HepG2 (cell line): ENCODE measurements around the gene ZNF764. TPM values are rescaled to one million over a fixed set of nuclear protein-coding genes. Genes with fewer than 3 reads are reported as not detected.

Experiments
- BHLHE40 ChIP-seq: IDR thresholded peaks from 2 replicates; pipeline ENCODE4 v1.6.1; 2011; ENCODE audit warnings: low read length, improper control_type of control experiment
- EP300 ChIP-seq, 3 experiments: sonication (generic) in 1 of 3; formaldehyde crosslinking in 1 of 3; IDR thresholded peaks; 2 replicates each; pipeline versions ENCODE4 v1.5.1 to v1.6.1; 2011 to 2020; ENCODE audit warnings: low read depth in 2 of 3, low read length in 2 of 3, borderline replicate concordance in 1 of 3, improper control_type of control experiment in 1 of 3, mild to moderate bottlenecking in 1 of 3, missing genetic modification reagents in 1 of 3, moderate library complexity in 1 of 3
- FLYWCH1 ChIP-seq: sonication (generic); formaldehyde crosslinking; IDR thresholded peaks from 2 replicates; pipeline ENCODE4 v1.8.1; 2023; ENCODE audit warnings: mild to moderate bottlenecking, missing genetic modification reagents
- ISX ChIP-seq: sonication (generic); formaldehyde crosslinking; conservative IDR thresholded peaks from 2 replicates; pipeline ENCODE4 v1.5.0; 2020; ENCODE audit warnings: missing genetic modification reagents
- NCOA2 ChIP-seq: sonication (generic); formaldehyde crosslinking; IDR thresholded peaks from 2 replicates; pipeline ENCODE4 v1.8.0; 2022; ENCODE audit warnings: inconsistent platforms
- NCOA5 ChIP-seq: sonication (generic); formaldehyde crosslinking; IDR thresholded peaks from 2 replicates; pipeline ENCODE4 v1.4.0; 2020; ENCODE audit warnings: missing genetic modification reagents
- NCOR1 ChIP-seq: fragments of 200-600 bp; sonication (generic); IDR thresholded peaks from 2 replicates; pipeline ENCODE4 v1.7.0; 2017; ENCODE audit warnings: antibody characterized with exemption, low read length, borderline replicate concordance
- SETDB1 ChIP-seq: sonication (generic); formaldehyde crosslinking; IDR thresholded peaks from 2 replicates; pipeline ENCODE4 v1.5.1; 2020; ENCODE audit warnings: missing genetic modification reagents, mild to moderate bottlenecking, borderline replicate concordance
- SNAI1 ChIP-seq: sonication (generic); formaldehyde crosslinking; IDR thresholded peaks from 2 replicates; pipeline ENCODE4 v1.5.0; 2020; ENCODE audit warnings: mild to moderate bottlenecking, missing genetic modification reagents, borderline replicate concordance
- SRF ChIP-seq: IDR thresholded peaks from 2 replicates; pipeline ENCODE4 v1.6.1; 2011; ENCODE audit warnings: mild to moderate bottlenecking, low read depth, low read length, moderate library complexity
- SRY ChIP-seq: sonication (generic); formaldehyde crosslinking; IDR thresholded peaks from 2 replicates; pipeline ENCODE4 v1.8.0; 2022; ENCODE audit warnings: mild to moderate bottlenecking, missing genetic modification reagents
- ZFP36L1 ChIP-seq: sonication (generic); formaldehyde crosslinking; IDR thresholded peaks from 2 replicates; pipeline ENCODE4 v1.8.0; 2022; ENCODE audit warnings: mild to moderate bottlenecking, missing genetic modification reagents, moderate library complexity
- ZKSCAN8 ChIP-seq: IDR thresholded peaks from 2 replicates; pipeline ENCODE4 v1.6.1; 2016; ENCODE audit warnings: borderline replicate concordance, missing genetic modification reagents, missing compliant biosample characterization
- ZNF616 ChIP-seq: sonication (generic); formaldehyde crosslinking; IDR thresholded peaks from 2 replicates; pipeline ENCODE4 v1.5.0; 2020; ENCODE audit warnings: low read depth, mild to moderate bottlenecking, missing genetic modification reagents
- ZNF674 ChIP-seq: sonication (generic); formaldehyde crosslinking; IDR thresholded peaks from 2 replicates; pipeline ENCODE4 v1.5.0; 2020; ENCODE audit warnings: low read depth, mild to moderate bottlenecking, missing genetic modification reagents
- ZNF709 ChIP-seq: sonication (generic); formaldehyde crosslinking; IDR thresholded peaks from 2 replicates; pipeline ENCODE4 v1.5.0; 2020; ENCODE audit warnings: mild to moderate bottlenecking, missing genetic modification reagents
- polyA plus RNA-seq, 8 experiments: library from polyadenylated mRNA; depleted of rRNA in 3 of 8; stranded (reverse) in 7 of 8; unstranded in 1 of 8; fragments of >200 nt; fragmentation: Illumina TruSeq in 4 of 8; extraction: Trizol in 4 of 8; gene quantifications; 2 replicates each; pipeline versions ENCODE4 v1.2.1 to v1.2.3, GENCODE V29; 2011 to 2016; ENCODE audit warnings: low read depth in 4 of 8, missing spikeins in 1 of 8, mixed read lengths in 1 of 8; ENCODE audit not compliant: insufficient read depth in 1 of 8
- total RNA-seq, 5 experiments: library from RNA; depleted of rRNA; stranded (reverse); fragments of >200 nt; fragmentation: Illumina TruSeq; extraction: Trizol; gene quantifications; 2 replicates each; pipeline ENCODE4 v1.2.3, GENCODE V29; 2016; ENCODE audit warnings: low read depth in 1 of 5
- TF ChIP-seq, protein P1 (sequence below): sonication (generic); formaldehyde crosslinking; IDR thresholded peaks from 2 replicates; pipeline ENCODE4 v1.8.0; 2023; ENCODE audit warnings: mild to moderate bottlenecking, missing genetic modification reagents
- TF ChIP-seq, protein P2 (sequence below): sonication (generic); formaldehyde crosslinking; IDR thresholded peaks from 2 replicates; pipeline ENCODE4 v1.4.0; 2020; ENCODE audit warnings: missing genetic modification reagents
- TF ChIP-seq, protein P3 (sequence below): sonication (generic); formaldehyde crosslinking; IDR thresholded peaks from 2 replicates; pipeline ENCODE4 v1.4.0; 2020; ENCODE audit warnings: missing genetic modification reagents
- TF ChIP-seq, protein P4 (sequence below): sonication (generic); formaldehyde crosslinking; IDR thresholded peaks from 2 replicates; pipeline ENCODE4 v1.4.0; 2020; ENCODE audit warnings: mild to moderate bottlenecking, low read depth, missing genetic modification reagents
- TF ChIP-seq, protein P5 (sequence below): IDR thresholded peaks from 2 replicates; pipeline ENCODE4 v1.6.1; 2016

Gene ZNF764
- total and polyA plus RNA-seq, 2 of the 13 experiments (the other 11 are each of a cell fraction or from before 2014, with no cell fraction given) = 4.1 to 9.1 TPM

DNA sequence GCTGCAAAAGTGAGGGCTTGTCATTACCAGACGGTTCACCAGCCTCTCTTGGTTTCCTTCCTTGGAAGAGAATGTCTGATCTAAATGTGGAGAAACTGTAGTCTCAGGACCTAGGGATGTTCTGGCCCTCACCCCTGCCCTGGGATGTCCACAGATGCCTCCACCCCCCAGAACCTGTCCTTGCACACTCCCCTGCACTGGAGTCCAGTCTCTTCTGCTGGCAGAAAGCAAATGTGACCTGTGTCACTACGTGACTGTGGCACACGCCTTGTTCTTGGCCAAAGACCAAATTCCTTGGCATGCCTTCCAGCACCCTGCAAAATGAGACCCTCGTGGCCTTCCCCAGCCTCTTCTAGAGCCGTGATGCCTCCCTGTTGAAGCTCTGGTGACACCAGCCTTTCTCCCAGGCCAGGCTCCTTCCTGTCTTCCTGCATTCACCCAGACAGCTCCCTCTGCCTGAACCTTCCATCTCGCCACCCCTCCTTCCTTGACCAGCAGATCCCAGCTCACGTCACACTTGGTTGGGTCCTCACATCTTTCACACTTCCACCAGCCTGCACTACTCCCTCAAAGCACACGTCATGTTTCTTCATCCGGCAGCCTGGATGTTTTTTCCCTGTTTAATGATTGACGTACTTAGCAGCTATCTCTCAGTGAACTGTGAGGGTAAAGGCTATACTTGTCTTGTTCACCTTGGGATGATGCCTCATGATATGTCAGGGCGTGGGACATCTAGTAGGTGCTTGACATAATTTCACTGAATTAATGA is 36.1 kb downstream of the ZNF764 start (continued):
- TF ChIP-seq FLYWCH1 (CRISPR knock-in tag) (no peak), SRY (CRISPR knock-in tag) (peak; percentile 79), ZKSCAN8 (CRISPR knock-in tag) (no peak), ZNF709 (CRISPR knock-in tag) (no peak; the same call in 1 of the 2 replicates), BHLHE40 (no peak), NCOA2 (CRISPR knock-in tag) (no peak), EP300 (IDR thresholded peaks at IDR 0.05; ENCODE audit: low read depth in 2 of 2, low read length in 2 of 2) (no peak), EP300 (CRISPR knock-in tag; IDR thresholded peaks at IDR 0.05; ENCODE audit: borderline replicate concordance) (no peak), ZNF616 (CRISPR knock-in tag) (no peak; the same call in 1 of the 2 replicates), ZNF674 (CRISPR knock-in tag) (no peak), SNAI1 (no peak; the same call in 1 of the 2 replicates), ZFP36L1 (CRISPR knock-in tag) (no peak), ISX (CRISPR knock-in tag) (no peak), SETDB1 (no peak), SRF (no peak), NCOR1 (0 out of 2 replicates have a peak, but pooled peaks have one; percentile 18), NCOA5 (no peak)
- TF ChIP-seq, protein P1, sequence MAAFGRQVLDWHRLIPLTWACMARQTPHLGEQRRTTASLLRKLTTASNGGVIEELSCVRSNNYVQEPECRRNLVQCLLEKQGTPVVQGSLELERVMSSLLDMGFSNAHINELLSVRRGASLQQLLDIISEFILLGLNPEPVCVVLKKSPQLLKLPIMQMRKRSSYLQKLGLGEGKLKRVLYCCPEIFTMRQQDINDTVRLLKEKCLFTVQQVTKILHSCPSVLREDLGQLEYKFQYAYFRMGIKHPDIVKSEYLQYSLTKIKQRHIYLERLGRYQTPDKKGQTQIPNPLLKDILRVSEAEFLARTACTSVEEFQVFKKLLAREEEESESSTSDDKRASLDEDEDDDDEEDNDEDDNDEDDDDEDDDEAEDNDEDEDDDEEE (CRISPR knock-in tag) = no peak
- TF ChIP-seq, protein P2, sequence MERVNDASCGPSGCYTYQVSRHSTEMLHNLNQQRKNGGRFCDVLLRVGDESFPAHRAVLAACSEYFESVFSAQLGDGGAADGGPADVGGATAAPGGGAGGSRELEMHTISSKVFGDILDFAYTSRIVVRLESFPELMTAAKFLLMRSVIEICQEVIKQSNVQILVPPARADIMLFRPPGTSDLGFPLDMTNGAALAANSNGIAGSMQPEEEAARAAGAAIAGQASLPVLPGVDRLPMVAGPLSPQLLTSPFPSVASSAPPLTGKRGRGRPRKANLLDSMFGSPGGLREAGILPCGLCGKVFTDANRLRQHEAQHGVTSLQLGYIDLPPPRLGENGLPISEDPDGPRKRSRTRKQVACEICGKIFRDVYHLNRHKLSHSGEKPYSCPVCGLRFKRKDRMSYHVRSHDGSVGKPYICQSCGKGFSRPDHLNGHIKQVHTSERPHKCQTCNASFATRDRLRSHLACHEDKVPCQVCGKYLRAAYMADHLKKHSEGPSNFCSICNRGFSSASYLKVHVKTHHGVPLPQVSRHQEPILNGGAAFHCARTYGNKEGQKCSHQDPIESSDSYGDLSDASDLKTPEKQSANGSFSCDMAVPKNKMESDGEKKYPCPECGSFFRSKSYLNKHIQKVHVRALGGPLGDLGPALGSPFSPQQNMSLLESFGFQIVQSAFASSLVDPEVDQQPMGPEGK (CRISPR knock-in tag) = no peak
- TF ChIP-seq, protein P3, sequence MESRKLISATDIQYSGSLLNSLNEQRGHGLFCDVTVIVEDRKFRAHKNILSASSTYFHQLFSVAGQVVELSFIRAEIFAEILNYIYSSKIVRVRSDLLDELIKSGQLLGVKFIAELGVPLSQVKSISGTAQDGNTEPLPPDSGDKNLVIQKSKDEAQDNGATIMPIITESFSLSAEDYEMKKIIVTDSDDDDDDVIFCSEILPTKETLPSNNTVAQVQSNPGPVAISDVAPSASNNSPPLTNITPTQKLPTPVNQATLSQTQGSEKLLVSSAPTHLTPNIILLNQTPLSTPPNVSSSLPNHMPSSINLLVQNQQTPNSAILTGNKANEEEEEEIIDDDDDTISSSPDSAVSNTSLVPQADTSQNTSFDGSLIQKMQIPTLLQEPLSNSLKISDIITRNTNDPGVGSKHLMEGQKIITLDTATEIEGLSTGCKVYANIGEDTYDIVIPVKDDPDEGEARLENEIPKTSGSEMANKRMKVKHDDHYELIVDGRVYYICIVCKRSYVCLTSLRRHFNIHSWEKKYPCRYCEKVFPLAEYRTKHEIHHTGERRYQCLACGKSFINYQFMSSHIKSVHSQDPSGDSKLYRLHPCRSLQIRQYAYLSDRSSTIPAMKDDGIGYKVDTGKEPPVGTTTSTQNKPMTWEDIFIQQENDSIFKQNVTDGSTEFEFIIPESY = no peak
- TF ChIP-seq, protein P4, sequence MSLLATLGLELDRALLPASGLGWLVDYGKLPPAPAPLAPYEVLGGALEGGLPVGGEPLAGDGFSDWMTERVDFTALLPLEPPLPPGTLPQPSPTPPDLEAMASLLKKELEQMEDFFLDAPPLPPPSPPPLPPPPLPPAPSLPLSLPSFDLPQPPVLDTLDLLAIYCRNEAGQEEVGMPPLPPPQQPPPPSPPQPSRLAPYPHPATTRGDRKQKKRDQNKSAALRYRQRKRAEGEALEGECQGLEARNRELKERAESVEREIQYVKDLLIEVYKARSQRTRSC = 0 out of 2 replicates have a peak, but pooled peaks have one; percentile 61
- TF ChIP-seq, protein P5, sequence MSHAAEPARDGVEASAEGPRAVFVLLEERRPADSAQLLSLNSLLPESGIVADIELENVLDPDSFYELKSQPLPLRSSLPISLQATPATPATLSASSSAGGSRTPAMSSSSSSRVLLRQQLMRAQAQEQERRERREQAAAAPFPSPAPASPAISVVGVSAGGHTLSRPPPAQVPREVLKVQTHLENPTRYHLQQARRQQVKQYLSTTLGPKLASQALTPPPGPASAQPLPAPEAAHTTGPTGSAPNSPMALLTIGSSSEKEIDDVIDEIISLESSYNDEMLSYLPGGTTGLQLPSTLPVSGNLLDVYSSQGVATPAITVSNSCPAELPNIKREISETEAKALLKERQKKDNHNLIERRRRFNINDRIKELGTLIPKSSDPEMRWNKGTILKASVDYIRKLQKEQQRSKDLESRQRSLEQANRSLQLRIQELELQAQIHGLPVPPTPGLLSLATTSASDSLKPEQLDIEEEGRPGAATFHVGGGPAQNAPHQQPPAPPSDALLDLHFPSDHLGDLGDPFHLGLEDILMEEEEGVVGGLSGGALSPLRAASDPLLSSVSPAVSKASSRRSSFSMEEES (CRISPR knock-in tag) = 0 out of 2 replicates have a peak, but pooled peaks have one; percentile 26
